ENCODE results near the gene FREY1.

GRCh38 chr11:45919806-45920530 lies 12.9 kb upstream of the FREY1 start:
- TF ChIP-seq CTCF (conservative IDR thresholded peaks at IDR 0.05 in 1 of 2, IDR thresholded peaks at IDR 0.05 in 1 of 2; ENCODE audit: low read depth in 1 of 2, low read length in 2 of 2), result no peak
- TF ChIP-seq EZH2 (IDR thresholded peaks at IDR 0.05; ENCODE audit: low read length, missing control alignments), result no peak
